Endothelial cell of umbilical vein (primary cell): Measurements from ENCODE around the gene VPS8.

Experiments used
- EZH2 ChIP-seq: IDR thresholded peaks from 2 replicates; pipeline ENCODE4 v1.6.1; 2012; ENCODE audit warnings: borderline replicate concordance, low read depth, mild to moderate bottlenecking, moderate library complexity, low read length, inconsistent platforms; ENCODE audit not compliant: severe bottlenecking
- FOS ChIP-seq: IDR thresholded peaks from 2 replicates; pipeline ENCODE4 v1.6.1; 2011; ENCODE audit warnings: mild to moderate bottlenecking, low read length, moderate library complexity, borderline replicate concordance; ENCODE audit not compliant: insufficient read depth
- GATA2 ChIP-seq: IDR thresholded peaks from 2 replicates; pipeline ENCODE4 v1.7.0; 2011; ENCODE audit warnings: low read depth, mild to moderate bottlenecking, moderate library complexity, mixed read lengths, low read length; ENCODE audit not compliant: insufficient read length, insufficient read depth
- JUN ChIP-seq: IDR thresholded peaks from 2 replicates; pipeline ENCODE4 v1.6.1; 2011; ENCODE audit warnings: borderline replicate concordance, low read depth; ENCODE audit not compliant: insufficient read length, insufficient read depth
- MAX ChIP-seq: IDR thresholded peaks from 2 replicates; pipeline ENCODE4 v1.6.1; 2011; ENCODE audit not compliant: insufficient read depth, insufficient read length
- MYC ChIP-seq: IDR thresholded peaks from one replicate; pipeline ENCODE4 v1.6.1; 2011; ENCODE audit warnings: mild to moderate bottlenecking, low read depth, low read length
- POLR2A ChIP-seq: IDR thresholded peaks from 2 replicates; pipeline ENCODE4 v1.6.1; 2012; ENCODE audit warnings: low read depth, mild to moderate bottlenecking, control low read depth, low read length
- POLR2AphosphoS5 ChIP-seq: IDR thresholded peaks from 2 replicates; pipeline ENCODE4 v1.6.1; 2012; ENCODE audit warnings: low read depth, mild to moderate bottlenecking, control low read depth, low read length, moderate library complexity; ENCODE audit not compliant: insufficient read depth
- TF ChIP-seq, protein P1 (sequence below), 2 donors: IDR thresholded peaks; 1 replicate in 1 of 2; 2 replicates in 1 of 2; pipeline ENCODE4 v1.5.1; 2011; ENCODE audit warnings: low read length in 2 of 2, mild to moderate bottlenecking in 2 of 2, moderate library complexity in 2 of 2, control low read depth in 1 of 2, inconsistent platforms in 1 of 2, low read depth in 1 of 2; ENCODE audit not compliant: insufficient read depth in 1 of 2; ENCODE audit errors: extremely low read depth in 1 of 2

DNA sequence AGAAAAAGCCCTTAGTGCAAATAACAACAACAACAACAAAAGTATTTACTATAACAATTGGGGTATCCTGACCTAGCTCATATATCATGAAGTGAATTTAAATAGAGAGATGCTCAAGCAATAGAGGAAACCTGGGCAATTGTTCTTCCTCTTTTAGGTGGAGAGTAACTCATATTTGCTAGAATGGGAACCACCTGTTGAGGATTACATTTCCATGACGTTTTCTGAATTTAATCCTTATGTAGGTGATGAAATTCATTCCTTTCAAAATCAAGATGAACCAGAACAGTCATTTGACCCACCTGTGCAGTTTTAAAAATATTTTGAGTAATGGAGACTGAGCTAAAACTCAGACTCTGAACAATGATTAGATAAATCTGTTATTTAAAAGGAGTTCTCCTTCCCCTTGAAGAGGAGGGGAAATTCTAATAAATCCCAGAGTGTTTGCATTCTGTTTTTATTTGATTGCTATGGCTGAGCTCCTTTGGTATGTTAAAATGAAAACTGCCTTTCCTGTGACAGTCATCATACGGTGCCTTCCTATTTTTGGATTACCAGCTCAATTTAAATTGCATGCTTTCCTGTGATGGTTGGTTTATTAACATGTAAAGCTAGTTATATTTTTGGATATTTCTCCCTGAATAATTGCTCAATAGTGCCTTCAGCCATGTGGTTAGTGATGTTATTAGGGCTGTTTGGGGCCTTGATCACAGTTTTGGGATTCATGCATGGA lies 24.3 kb downstream of the VPS8 start:
- TF ChIP-seq, protein P1, sequence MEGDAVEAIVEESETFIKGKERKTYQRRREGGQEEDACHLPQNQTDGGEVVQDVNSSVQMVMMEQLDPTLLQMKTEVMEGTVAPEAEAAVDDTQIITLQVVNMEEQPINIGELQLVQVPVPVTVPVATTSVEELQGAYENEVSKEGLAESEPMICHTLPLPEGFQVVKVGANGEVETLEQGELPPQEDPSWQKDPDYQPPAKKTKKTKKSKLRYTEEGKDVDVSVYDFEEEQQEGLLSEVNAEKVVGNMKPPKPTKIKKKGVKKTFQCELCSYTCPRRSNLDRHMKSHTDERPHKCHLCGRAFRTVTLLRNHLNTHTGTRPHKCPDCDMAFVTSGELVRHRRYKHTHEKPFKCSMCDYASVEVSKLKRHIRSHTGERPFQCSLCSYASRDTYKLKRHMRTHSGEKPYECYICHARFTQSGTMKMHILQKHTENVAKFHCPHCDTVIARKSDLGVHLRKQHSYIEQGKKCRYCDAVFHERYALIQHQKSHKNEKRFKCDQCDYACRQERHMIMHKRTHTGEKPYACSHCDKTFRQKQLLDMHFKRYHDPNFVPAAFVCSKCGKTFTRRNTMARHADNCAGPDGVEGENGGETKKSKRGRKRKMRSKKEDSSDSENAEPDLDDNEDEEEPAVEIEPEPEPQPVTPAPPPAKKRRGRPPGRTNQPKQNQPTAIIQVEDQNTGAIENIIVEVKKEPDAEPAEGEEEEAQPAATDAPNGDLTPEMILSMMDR (IDR thresholded peaks at IDR 0.05; ENCODE audit: extremely low read depth in 1 of 2, insufficient read depth in 1 of 2, low read depth in 1 of 2, low read length in 2 of 2): no peak
- no peak for TF ChIP-seq JUN
- no peak for TF ChIP-seq MAX
- TF ChIP-seq POLR2AphosphoS5: no peak
- TF ChIP-seq POLR2A: no peak
- no peak for TF ChIP-seq EZH2
- TF ChIP-seq GATA2: no peak
- no peak for TF ChIP-seq MYC
- no peak for TF ChIP-seq FOS
